Measurements from ENCODE around the gene LTBP4.

DNA sequence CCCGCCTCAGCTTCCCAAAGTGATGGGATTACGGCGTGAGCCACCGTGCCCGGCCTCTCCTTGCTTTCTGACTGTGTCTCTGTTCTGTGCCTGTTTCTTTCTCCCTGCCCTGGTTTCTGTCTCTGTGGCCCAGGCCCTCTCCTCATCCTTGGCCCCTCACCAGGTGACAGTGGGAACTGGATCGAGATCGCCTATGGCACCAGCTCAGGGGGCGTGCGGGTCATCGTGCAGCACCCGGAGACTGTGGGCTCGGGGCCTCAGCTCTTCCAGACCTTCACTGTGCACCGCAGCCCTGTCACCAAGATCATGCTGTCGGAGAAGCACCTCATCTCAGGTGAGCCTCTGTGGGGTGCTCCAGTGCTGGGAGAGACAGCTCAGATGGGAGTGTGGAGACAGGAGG lies 14.6 kb upstream of the LTBP4 start:
- TF ChIP-seq CTCF (IDR thresholded peaks at IDR 0.05) (no peak), EZH2 (IDR thresholded peaks at IDR 0.05; ENCODE audit: borderline replicate concordance, insufficient read depth, low read depth, low read length, poor library complexity, severe bottlenecking) (no peak)
